Left hindlimb (tissue), 1 donor: ENCODE results near the gene AGAP3.

Source experiments
- DNase-seq: peaks from one replicate; pipeline ENCODE4 v3.0.0-alpha.2; 2018

The AGAP3 gene

DNA sequence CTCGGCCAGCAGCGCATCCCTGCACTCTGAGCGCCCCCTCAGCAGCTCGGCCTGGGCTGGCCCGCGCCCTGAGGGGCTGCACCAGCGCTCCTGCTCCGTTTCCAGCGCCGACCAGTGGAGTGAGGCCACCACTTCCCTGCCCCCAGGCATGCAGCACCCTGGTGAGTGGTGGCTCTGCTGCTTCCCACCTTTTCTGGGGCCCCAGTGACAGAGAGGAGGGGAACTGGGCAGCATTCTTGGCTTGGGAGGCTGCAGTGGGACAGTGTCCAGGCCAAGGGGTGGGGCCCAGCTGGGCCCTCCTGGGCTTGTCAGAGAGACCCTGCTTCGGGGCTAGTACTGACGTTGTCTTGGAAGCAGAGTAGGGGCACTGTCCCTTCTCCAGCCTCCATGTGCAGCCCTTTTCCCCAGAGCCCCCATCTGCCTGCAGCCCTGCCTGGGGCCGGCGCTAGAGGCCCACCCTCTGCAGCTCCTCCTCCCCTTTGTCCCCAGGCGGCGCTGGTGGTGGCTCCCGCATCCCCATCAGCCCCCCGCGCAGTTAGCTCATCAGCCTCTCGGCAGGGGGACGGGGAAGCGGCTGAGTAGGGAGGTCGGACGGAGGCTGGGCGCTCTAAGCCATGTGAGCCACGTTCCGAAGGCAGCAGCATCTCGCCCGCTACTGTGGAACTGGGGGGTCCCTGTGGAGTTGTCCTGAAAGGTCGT is 52.0 kb downstream of the AGAP3 start:
- DNase-seq: no peak

DNA sequence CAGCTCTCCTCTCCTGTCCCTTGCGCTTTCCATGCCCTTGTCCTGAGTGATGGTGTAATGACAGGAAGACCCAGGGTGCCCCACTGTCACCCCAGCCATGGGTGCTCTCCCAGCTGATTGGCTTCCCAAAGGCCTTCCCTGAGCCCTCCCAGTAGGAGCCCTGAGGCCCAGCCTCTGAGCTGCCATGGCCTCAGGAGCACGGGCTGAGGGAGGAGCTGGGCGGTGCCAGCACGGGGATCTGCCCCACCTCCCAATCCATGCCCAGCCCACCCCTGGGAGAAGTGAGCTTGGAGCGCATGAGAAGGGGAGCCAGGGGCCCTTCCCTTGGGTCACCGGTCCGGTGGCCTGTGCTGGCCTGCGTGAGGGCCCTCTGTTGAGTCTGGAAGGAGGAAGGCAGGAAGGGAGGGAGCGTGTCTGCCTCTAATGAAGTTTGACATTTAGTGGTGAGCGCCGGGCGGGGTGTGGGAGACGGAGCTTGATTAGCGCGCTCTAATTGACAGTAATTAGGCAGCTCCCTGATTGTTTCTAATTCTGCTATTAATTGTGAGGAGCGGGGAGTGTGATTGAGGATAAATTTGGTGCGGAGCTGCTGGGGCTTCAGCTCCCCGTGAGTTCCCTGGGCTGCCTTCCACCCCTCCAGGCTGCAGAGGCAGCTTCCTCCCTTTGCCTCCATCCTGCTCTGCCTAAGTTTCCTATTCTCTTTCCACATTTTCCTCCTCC is 53.0 kb downstream of the AGAP3 start:
- DNase-seq: no peak

DNA sequence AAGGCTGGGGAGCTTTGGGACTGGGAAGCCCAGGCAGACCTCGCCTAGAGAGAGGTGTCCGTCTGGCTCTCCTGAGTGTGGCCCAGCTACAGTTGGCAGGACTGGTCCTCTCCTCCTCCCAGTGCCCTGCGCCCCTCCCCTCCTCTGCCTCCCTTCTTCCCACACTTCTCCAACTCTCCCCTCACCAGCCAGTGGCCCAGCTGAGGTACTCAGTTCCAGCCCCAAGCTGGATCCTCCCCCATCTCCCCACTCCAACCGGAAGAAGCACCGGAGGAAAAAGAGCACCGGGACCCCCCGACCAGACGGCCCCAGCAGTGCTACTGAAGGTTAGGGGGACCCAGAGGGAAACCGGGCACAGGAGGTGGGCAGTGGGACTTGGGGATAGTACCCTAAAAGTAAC is 53.5 kb downstream of the AGAP3 start:
- DNase-seq: peak; percentile 6

DNA sequence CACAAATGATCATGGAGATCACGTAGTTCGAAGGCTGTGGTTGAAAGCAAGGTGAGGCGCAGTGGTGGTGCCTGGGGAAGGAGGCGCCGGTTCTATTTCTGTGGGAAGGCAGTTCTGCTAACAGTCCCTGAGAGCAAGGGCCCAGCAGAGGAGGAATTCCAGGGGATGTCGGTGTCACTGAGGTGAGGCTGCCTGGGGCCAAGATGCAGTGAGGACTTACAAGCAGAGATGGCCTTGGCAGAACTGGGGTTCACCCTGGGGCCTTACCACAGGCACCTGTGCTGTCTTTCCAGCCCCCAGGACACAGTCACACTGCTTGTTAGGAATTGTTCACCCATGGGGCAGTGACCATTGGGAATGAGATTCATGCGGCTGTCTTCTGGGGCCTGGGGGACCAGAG is 54.6 kb downstream of the AGAP3 start:
- peak; percentile 24 for DNase-seq

DNA sequence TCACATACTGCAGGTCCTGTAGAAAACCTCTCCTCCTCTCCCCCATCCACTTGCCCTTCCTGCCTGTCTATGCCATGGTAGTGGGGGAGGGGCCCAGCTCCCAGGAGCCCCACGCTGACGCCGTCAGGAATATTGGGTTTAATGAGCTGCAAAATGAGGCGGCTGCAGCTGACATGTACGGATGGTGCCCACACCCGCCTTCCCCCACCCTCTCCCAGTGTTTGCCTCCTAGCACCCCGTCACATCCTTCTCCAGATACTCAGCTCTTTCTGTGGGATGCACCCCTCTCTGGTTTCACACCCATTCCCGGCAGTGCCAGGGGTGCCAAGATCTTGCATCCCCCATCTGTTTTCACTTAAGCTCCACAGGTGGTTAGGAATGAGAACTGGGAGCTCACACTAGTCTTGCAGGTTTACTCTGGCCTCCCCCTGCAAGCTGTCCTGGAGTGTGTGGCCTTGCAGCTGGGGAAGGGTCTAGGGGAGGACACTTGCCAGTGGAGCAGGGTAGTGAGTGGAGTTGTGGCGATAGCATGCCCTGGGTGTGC is 55.1 kb downstream of the AGAP3 start:
- DNase-seq: peak; percentile 15

DNA sequence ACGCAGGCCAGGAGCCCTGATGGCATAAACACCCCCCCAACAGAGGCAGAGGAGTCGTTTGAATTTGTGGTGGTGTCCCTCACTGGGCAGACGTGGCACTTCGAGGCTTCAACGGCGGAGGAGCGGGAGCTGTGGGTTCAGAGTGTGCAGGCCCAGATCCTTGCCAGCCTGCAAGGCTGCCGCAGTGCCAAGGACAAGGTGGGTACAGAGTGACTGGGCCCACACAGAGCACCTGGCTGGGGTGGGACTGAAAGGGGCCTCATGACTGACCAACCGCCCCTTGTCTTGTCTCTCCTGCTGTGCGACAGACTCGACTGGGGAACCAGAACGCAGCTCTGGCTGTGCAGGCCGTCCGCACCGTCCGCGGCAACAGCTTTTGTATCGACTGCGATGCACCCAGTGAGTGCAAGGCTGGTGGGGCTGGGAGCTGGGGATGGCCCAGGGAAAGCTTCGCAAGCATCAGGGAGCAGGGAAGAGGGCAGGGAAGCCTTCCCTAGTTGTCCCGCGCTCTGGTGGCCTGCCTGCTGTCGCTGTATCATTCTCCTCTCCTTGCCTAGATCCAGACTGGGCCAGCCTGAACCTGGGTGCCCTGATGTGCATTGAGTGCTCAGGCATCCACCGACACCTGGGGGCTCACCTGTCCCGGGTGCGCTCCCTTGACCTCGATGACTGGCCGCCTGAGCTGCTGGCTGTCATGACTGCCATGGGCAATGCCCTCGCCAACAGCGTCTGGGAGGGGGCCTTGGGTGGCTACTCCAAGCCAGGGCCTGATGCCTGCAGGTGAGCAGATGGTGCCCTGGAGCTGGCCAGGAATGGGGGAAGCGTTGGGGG is 55.8 kb downstream of the AGAP3 start:
- peak; percentile 20 for DNase-seq

DNA sequence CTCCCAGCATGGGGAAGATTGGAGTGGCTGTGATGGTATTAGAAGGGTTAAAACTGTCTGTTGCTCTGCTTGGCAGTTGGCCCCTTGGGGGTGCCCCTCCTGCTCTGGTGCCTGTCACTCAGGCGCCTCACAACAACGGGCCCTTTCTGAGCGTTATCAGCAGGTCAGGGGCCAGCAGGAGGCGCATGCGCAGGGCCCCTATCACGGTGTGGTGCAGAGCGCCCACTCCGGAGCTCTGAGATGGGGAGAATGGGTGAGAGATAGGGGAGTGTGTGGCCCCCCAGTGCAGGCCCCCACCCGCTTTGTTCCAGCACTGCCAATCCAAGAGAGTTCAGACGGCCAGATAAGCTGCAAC is 56.4 kb downstream of the AGAP3 start:
- DNase-seq: peak; percentile 23

DNA sequence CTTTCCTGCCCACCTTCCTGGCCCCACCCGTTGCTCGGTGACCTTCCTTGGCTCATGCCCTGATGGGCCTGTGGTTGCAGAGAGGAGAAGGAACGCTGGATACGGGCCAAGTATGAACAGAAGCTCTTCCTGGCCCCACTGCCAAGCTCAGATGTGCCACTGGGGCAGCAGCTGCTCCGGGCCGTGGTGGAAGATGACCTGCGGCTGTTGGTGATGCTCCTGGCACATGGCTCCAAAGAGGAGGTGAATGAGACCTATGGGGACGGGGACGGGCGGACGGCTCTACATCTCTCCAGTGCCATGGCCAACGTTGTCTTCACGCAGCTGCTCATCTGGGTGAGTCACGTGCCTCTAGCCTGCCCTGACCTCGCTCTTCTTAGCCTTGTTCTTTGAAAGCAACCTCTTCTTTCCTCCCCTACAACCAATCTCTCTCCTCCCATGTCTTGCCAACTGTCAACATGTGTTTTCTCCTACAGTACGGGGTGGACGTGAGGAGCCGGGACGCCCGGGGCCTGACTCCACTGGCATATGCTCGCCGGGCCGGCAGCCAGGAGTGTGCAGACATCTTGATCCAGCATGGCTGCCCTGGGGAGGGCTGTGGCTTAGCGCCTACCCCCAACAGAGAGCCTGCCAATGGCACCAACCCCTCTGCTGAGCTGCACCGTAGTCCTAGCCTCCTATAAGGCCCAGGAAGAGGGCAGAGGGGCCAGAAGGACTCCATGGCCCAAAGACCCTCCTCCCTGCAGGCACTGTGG is 57.2 kb downstream of the AGAP3 start:
- DNase-seq: peak; percentile 49

DNA sequence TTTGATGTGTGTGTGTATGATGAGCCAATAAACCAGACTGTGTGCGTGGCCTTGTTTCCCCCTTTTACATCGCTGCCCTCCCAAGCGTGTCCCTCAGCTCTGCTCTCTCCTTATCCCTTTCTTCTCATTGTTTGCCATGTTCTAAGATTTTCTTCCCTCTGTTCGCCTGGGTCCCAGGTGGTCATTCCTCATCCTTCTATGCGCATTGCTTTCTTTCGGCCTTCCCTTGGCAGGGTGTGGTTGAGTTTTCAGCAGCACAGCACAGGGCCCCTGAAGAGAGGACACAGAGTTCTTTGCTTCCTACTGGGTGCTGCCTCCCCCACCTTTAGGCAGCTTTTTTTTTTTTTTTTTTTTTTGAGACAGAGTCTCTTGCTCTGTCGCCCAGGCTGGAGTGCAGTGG is 58.1 kb downstream of the AGAP3 start:
- no peak for DNase-seq

DNA sequence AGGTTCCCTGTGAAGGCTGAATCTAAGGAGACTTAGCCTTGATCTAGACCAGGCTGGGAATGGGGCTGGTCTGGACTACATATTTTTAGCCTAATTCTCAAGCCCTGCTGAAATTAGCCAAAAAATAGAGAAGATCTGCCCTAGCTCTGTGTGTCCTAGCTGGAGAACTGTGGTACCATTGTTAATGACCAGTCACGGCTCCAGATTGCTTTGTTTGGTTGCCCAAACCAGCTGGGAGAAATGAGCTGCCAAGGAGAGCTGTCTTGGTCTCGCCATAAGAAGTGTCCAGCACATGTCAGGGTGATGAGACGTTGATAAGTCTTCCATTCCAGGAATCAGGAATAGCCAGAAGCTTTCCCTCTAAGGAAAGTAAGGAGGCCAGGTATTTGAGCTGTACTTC is 60.5 kb downstream of the AGAP3 start:
- no peak for DNase-seq

DNA sequence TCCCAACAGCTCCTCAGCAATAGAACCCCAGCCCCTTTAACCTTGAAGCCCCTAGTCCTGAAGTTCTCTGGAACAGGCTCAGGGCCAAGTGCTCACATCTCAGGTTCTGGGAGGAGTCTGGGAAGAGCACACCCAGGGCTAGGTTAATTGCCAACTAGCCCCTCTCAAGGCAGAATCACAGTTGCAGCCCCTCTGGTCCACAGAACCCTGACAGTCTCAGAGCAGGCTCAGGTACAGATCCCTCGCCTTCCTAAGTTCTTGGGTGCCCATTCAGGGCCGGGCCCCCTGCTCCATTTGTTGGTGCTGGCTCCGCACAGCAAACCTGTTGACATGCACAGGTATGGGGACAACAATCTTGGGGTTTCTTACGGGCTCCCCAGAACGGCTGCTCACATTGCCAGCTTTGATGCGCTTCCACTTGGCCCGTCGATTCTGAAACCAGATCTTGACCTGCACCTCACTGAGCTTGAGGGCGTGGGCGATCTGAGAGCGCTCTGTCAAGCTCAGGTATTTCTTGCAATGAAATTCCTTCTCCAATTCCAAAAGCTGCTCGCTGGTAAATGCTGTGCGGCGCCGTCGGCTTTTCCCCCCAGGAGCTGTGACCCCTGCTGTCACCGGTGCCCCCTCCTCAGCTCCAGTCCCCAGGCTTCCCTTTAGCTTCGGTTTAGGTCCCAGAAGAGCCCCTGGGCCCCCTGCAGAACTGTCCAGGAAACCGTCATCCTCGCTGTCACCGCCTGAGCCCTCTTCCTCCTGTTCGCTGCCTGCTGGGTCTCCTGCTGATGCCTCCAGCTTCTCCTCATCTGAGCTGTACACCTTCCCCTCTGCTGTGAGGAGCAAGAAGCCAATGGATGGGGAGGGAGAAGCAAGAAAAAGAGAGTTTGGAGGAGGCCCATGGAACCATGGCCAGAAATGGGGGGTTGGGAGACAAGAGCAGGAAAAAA is 62.3 kb downstream of the AGAP3 start:
- no peak for DNase-seq

DNA sequence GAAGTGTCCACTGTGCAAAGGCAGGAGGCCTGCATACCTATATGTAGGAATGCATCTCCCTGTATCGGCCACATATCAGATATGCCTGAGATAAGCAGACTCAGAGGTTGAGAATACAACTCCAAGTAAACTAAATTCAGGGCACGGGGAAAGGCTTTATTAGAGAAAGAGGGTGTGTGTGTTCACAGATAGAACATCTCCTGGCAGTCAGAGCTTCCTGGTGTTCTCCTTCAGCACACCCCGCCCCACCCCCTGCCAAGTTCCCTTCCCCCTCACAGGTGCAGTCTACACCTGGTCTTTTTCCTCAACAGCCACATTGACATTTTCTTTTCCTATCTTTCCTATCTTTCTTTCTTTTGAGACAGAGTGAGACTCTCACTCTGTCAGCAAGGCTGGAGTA is 64.1 kb downstream of the AGAP3 start:
- DNase-seq: no peak

DNA sequence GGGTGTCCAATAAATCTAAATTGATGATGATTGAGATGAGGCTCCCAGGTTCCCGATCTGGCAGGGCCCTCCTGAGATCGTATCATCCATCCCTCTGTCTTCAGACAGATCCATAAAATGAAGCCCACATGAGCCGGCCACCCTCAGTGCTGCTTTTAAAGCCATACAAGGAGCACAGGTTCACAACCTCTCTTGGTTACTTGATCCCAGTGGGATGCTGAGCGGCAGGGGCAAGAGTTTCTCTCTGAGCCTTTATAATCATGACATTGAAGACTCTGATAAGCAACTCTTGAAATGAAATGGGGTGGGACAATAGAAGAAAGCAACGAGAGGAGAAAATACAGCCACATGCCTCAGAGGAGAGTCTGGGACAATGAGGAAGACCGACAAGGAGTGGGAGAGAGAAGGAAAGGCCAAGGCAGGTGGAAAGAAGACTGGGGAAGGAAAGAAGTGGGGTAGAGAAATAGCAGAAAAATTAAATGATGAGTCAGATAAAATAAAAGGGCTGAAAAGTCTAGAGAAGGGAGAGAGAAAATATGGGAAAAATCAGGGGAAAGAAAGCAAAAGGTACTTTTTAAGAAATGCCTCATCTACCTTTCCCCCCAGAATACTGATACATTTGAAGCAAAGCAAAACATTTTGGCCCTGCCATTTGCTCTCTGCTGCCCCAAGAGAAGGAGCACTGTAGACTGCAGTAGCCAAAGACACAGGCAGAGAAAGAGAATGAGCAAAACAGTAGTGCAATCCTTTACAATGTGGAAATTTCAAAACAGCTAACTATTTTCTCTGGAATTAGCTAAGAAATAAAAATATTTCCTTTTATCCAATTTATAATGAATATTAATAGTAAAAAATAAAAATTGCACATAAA is 66.6 kb downstream of the AGAP3 start:
- no peak for DNase-seq

DNA sequence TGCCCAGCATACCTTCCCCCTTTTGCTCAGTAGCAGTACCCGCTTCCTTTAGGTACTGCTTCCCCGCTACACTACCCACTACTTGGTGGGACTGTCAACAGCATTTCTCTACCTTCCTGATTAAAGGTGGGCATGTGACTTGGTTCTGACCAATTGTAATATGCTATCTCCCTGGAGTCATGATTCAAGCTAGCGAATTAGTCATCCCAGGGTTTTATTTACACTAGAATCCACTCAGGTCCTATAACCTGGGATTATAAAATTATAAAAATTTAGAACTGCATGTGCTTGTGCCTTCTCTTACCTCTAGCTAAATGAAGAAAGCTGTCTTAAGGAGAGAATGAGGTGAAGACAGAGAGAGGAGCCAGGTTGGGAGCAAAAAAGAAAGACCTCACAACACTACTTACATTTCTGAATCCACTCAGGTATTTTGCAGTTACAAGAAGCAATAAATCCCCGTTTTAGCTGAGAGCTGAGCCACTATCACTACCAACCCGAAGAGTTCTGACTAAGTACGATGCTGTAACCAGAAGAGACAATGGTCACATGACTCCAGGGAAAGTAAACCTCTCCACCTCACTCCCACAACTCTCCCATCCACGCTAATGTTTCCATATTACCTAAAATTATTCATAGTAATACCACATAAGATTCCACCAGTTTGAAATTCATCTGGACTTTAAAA is 71.5 kb downstream of the AGAP3 start:
- no peak for DNase-seq

DNA sequence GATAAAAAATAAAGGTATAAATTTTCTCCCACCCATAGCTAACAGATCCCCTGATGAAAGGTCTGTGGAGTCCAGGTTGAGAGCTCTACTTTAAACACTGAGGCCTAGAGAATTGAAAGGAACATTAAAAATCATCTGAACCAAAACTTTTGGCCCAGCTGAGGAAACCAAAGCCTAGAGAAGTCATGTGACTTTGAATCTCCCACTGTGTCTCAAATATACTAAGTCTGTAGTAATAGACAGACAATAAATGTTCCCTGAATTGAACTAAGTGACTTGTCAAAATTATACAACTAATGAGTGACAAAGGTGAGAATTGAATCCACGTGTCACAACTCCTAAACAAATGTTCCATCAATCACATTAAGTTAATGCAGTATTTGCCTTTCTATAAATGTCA is 75.5 kb downstream of the AGAP3 start:
- no peak for DNase-seq

DNA sequence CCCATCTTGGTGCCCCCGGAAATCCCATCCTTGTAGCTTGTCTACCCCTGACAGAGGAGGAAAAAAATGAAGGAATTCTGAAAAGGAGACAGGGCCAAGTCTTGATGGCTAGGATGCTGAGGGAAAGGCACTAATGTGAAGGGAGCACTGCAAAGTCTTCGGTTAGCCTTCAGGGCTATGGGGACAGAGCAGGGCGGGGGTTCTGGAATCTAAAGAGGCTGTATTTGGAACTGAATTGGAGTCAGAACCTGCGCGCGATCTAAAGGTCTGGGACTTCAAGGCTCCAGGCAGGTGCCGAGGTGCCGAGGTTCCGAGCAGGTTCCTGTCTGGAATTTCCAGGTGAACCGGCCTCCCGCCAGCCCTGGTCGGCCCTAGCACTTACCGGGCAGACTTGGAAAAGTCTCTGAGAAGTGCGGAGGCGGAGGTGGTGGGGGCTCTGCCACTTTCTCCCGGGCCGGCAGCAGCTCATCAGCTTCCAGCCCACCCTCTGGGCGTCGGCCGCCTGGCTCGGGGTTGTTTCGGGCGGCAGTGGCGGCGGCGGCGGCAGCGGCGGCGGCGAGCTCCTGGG is 80.4 kb downstream of the AGAP3 start:
- DNase-seq: no peak

DNA sequence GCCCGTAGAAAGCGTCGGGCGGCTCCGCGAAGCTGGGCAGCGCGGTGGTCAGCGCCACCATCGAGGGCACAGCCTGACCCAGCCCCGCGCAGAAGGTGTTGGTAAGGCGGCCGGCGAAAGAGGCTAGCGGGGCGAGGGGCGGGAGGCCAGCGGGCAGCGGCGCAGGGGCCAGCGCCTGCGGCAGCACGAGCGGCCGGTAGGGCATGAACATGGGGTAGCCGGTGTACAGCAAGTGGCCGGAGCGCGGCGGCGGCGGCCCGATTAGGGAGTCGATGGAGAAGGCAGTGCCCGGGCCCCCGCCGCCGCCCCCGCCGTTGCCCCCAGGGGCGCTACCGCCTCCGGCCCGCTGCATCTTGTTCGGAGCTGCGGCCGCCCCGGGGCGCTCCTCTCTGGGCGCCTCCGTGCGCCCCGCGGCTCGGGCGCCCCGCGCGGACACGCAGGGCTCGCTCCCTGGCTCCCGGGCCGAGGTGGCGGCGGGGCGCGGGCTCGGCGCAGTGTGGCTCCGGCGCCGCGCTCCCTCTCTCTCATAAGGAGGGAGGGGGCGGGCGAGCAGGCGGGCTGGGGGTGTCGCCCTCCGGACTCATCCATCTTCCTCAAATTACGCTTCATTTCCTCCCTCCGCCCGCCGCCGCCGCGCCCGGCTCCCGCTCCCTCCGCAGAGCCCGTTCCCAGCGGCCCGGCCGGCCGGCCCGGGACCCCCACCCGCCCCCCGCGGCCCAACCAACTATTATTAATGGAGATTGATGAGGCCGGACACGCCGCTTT is 81.1 kb downstream of the AGAP3 start, which contains the start of gene GBX1:
Gene GBX1 (minus strand): TSS at position 498 of the 765 bp plus-strand sequence. CDS start 146 bp downstream, at position 352.
- no peak for DNase-seq

DNA sequence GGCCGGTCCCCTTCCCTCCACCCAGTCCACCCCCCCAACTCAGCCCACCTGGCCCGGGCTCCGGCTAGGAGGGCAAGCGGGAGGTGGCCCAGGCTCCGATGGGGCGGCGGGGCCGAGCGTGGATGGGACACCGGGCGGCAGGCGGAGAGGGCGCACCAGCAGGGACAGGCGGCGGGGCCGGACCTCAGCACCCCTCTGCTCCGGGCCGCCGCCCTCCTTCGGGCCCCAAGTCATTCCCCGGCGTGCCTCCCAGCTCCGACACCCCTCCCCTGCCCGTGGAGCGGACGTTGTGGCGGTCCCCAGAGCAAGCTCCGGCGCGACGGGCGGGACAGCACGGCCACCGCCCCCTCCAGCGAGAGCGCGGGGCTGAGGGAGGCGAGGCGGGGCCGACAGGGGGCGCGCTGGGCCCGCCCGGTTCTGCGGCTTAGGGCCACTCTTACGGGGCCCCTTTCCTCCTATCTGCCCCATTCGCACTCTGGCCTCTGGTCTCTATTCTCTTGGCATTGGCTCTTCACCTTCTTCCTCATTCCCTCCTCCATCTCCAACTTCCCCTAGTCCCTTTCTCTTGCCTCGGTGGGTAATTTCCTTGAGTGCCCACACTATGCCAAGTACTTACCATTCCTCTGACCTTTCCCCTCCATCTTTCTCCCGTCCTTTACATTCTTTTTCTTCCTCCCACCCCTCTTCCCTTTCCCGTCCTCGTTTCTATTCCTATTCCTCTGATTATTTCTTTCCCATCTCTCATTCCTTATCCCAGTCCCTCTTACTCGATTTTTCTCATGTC is 81.9 kb downstream of the AGAP3 start:
- DNase-seq: no peak
